ENCODE results near the gene CD69. TPM values are rescaled to one million over a fixed set of nuclear protein-coding genes. Genes with fewer than 3 reads are reported as not detected.
"Not testable (repeated sequence)": the region's sequence is repeated elsewhere in the genome, so short reads cannot be mapped to it uniquely, and the experiment has no call there.

CD69 gene
- total RNA-seq, 1 donor from 2014 or later: 1.6 TPM

GRCh38 chr12:9742661-9743060, 18.0 kb downstream of the CD69 start:
- no peak for TF ChIP-seq CTCF (conservative IDR thresholded peaks at IDR 0.05)
- Mint-ChIP-seq H3K27ac (peak overlapping the region; percentile 83), H3K4me3 (peak overlapping the region; percentile 23), H3K36me3 (no peaks in the 10 kb centered on the region), H3K4me1 (ENCODE audit: unreplicated experiment) (no peaks in the 10 kb centered on the region), H3K9me3 (no peaks in the 10 kb centered on the region), H3K27me3 (no peaks in the 10 kb centered on the region)
- DNase-seq (ENCODE audit: extremely low spot score, unreplicated experiment): no peak

GRCh38 chr12:9741726-9742125, 19.0 kb downstream of the CD69 start:
- H3K27ac Mint-ChIP-seq: peak overlapping the region; percentile 74
- TF ChIP-seq CTCF (conservative IDR thresholded peaks at IDR 0.05): no peak
- H3K36me3 Mint-ChIP-seq: no peaks in the 10 kb centered on the region
- DNase-seq (ENCODE audit: extremely low spot score, unreplicated experiment): no peak
- H3K27me3 Mint-ChIP-seq: no peaks in the 10 kb centered on the region
- no peaks in the 10 kb centered on the region for H3K4me1 Mint-ChIP-seq (ENCODE audit: unreplicated experiment)
- H3K4me3 Mint-ChIP-seq: peak overlapping the region; percentile 18
- H3K9me3 Mint-ChIP-seq: no peaks in the 10 kb centered on the region

GRCh38 chr12:9740106-9740750, 20.5 kb downstream of the CD69 start:
- Mint-ChIP-seq H3K27ac (peak overlapping the region; percentile 70), H3K4me3 (peak overlapping the region; percentile 52), H3K36me3 (no peaks in the 10 kb centered on the region), H3K4me1 (ENCODE audit: unreplicated experiment) (no peaks in the 10 kb centered on the region), H3K9me3 (no peaks in the 10 kb centered on the region), H3K27me3 (no peaks in the 10 kb centered on the region)
- no peak for DNase-seq (ENCODE audit: extremely low spot score, unreplicated experiment)
- no peak for TF ChIP-seq CTCF (conservative IDR thresholded peaks at IDR 0.05)

- H3K4me1 Mint-ChIP-seq (ENCODE audit: unreplicated experiment); H3K9me3 Mint-ChIP-seq; H3K4me3 Mint-ChIP-seq; H3K36me3 Mint-ChIP-seq; H3K27me3 Mint-ChIP-seq; DNase-seq (ENCODE audit: extremely low spot score, unreplicated experiment): not testable (repeated sequence)
- H3K27ac Mint-ChIP-seq: peak overlapping the region; percentile 70
Observed at GRCh38 chr12:9739404-9740105, 21.1 kb downstream of the CD69 start.

- not testable (repeated sequence) for H3K36me3 Mint-ChIP-seq; H3K9me3 Mint-ChIP-seq; H3K27me3 Mint-ChIP-seq; H3K27ac Mint-ChIP-seq; DNase-seq (ENCODE audit: extremely low spot score, unreplicated experiment); H3K4me1 Mint-ChIP-seq (ENCODE audit: unreplicated experiment)
- H3K4me3 Mint-ChIP-seq: peak overlapping the region; percentile 60
Observed at GRCh38 chr12:9738905-9739304, 21.8 kb downstream of the CD69 start.

- H3K36me3 Mint-ChIP-seq: no peaks in the 10 kb centered on the region
- no peaks in the 10 kb centered on the region for H3K9me3 Mint-ChIP-seq
- H3K27me3 Mint-ChIP-seq: no peaks in the 10 kb centered on the region
- no peak overlapping the region for H3K27ac Mint-ChIP-seq
- H3K4me1 Mint-ChIP-seq (ENCODE audit: unreplicated experiment): no peaks in the 10 kb centered on the region
- TF ChIP-seq CTCF (conservative IDR thresholded peaks at IDR 0.05): no peak
- DNase-seq (ENCODE audit: extremely low spot score, unreplicated experiment): no peak
- H3K4me3 Mint-ChIP-seq: no peak overlapping the region
Observed at GRCh38 chr12:9736936-9737705, 23.6 kb downstream of the CD69 start.

Data from type B pancreatic cell (in vitro differentiated cells).